ENCODE data around the gene NECAB2.

NECAB2 gene

DNA sequence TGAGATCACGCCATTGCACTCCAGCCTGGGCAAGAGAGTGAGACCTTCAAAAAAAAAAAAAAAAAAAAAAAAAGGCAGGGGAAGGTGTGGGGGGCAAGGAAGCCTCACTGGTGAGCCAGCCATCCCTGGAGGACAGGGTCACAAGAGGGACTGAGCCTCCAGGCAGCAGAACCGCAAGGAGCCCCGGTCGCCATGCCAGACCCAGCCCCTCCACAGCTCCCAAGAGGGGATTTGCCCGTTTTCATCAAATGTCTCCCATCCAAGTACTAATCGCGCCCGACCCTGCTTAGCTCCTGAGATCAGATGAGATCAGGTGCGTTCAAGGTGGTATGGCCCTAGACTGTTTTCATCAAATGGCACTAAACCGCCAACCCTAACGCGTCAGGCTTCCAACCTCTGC lies 71.7 kb downstream of the NECAB2 start:
- DNase-seq (ENCODE audit: low spot score), result no peak
- Histone ChIP-seq H3K4me3 (no peak overlapping the region), H3K27ac (no peak overlapping the region)
- TF ChIP-seq, protein P1, sequence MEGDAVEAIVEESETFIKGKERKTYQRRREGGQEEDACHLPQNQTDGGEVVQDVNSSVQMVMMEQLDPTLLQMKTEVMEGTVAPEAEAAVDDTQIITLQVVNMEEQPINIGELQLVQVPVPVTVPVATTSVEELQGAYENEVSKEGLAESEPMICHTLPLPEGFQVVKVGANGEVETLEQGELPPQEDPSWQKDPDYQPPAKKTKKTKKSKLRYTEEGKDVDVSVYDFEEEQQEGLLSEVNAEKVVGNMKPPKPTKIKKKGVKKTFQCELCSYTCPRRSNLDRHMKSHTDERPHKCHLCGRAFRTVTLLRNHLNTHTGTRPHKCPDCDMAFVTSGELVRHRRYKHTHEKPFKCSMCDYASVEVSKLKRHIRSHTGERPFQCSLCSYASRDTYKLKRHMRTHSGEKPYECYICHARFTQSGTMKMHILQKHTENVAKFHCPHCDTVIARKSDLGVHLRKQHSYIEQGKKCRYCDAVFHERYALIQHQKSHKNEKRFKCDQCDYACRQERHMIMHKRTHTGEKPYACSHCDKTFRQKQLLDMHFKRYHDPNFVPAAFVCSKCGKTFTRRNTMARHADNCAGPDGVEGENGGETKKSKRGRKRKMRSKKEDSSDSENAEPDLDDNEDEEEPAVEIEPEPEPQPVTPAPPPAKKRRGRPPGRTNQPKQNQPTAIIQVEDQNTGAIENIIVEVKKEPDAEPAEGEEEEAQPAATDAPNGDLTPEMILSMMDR (IDR thresholded peaks at IDR 0.05), result no peak

DNA sequence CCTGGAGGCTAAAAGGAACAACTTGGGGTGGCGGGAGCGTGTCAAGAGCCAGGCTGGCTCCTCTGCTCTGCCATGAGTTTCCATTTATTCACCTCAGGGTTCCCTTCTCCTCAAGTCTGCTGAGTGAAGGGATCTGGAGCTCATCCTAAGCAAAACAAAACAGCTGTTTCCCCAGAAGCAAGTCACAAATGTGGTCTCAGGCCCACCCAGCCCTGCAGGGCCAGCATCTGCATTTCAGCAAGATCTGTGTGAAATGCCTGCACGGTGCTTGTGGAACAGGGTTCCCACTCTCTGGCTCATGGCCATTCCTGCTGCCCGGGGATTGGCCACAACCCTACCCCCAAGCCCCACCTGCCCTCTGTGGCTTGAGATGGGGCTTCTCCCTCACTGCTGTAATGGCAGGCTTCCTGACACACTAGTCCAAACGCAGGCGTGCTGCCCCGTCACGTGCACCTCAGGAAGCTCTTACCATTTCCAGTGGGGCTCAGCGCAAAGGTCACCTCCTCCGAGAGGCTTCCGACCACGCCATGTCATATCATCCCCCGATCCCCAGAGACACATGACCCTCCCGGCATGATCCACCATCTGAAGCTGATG lies 72.3 kb downstream of the NECAB2 start:
- DNase-seq (ENCODE audit: low spot score), result no peak
- Histone ChIP-seq H3K4me3 (no peak overlapping the region), H3K27ac (no peak overlapping the region)
- TF ChIP-seq, protein P1 (IDR thresholded peaks at IDR 0.05), result no peak

GRCh38 chr16:84040823-84041820 lies 73.1 kb downstream of the NECAB2 start:
- TF ChIP-seq, protein P1 (IDR thresholded peaks at IDR 0.05), result no peak
- no peak for DNase-seq (ENCODE audit: low spot score)
- H3K27ac ChIP-seq, result no peak overlapping the region
- no peak overlapping the region for H3K4me3 ChIP-seq

DNA sequence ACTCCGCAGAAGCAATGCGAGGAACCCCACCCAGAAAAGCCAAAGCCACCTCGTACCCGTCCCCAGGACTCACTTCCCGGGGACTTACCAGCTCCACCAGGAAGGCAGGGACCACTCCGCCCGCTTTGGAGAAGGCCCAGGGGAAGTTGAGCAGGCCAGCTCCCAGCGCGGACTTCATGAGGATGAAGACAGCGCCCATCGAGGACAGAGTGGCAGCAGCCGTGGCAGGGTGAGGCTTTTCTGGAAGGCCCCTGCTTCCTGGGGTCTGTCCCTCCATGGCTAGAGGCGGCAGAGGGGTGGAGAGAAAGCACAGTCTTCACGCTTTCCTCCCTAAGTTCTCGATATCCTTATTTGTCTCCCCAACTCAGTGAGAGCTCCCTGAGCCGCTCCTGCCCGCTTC lies 73.8 kb downstream of the NECAB2 start:
- no peak for DNase-seq (ENCODE audit: low spot score)
- Histone ChIP-seq H3K4me3 (no peak overlapping the region), H3K27ac (no peak overlapping the region)
- TF ChIP-seq, protein P1 (IDR thresholded peaks at IDR 0.05), result no peak

DNA sequence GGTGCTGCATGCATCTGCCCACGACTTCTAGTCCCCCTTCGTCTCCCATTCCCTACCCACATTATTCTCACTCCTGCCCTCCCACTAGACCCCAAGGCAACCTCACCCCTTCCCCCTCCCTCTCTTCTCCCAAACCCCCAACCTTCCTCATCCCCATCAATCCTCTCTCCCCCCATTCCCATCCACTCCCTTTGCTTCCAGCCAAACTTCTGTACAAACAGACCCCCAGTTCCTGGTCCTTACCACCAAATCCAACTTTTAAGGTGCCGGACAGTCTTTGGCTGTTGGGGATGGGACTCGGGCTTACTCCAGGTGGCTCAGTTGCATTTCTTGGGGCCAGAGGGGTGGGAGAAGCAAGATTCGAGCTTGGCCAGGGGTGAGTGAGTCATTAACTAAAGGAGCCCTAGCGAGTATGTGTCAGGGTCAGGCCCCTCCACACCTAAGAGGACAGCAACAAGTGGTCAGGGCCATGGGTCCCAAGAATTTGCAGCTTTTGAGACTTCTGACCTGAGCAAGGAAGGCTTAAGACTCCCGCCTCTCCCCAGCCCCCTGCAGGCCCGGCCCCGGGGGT lies 74.3 kb downstream of the NECAB2 start, which contains the start of gene SLC38A8:
TSS of gene SLC38A8 (minus strand) at position 488 of the 571 bp plus-strand sequence. CDS start 638 bp downstream, outside the sequence.
- H3K27ac ChIP-seq, result no peak within 1 kb of the TSS
- no peak within 1 kb of the TSS for H3K4me3 ChIP-seq
- DNase-seq (ENCODE audit: low spot score), result no peak
- TF ChIP-seq, protein P1 (IDR thresholded peaks at IDR 0.05), result no peak

- Histone ChIP-seq H3K27ac (no peak overlapping the region), H3K4me3 (no peak overlapping the region)
- TF ChIP-seq, protein P1 (IDR thresholded peaks at IDR 0.05), result no peak
- DNase-seq (ENCODE audit: low spot score), result no peak
Measured at GRCh38 chr16:84042879-84043485, 74.9 kb downstream of the NECAB2 start.

Data from coronary artery (tissue), 2 donors.